Fibroblast of skin of right quadriceps (primary cell): ENCODE measurements around the gene COPS9.

ENCODE experiments used
- DNase-seq: peaks from one replicate; pipeline ENCODE4 v3.0.0-alpha.2; 2013

COPS9 gene

GRCh38 chr2:240106765-240107476 is 29.2 kb downstream of the COPS9 start:
- DNase-seq = no peak

GRCh38 chr2:240105982-240106381 is 30.1 kb downstream of the COPS9 start:
- no peak for DNase-seq

- no peak for DNase-seq
Observed at GRCh38 chr2:240103136-240103535, 33.0 kb downstream of the COPS9 start.

- no peak for DNase-seq
Observed at GRCh38 chr2:240098349-240098748, 37.8 kb downstream of the COPS9 start.

DNA sequence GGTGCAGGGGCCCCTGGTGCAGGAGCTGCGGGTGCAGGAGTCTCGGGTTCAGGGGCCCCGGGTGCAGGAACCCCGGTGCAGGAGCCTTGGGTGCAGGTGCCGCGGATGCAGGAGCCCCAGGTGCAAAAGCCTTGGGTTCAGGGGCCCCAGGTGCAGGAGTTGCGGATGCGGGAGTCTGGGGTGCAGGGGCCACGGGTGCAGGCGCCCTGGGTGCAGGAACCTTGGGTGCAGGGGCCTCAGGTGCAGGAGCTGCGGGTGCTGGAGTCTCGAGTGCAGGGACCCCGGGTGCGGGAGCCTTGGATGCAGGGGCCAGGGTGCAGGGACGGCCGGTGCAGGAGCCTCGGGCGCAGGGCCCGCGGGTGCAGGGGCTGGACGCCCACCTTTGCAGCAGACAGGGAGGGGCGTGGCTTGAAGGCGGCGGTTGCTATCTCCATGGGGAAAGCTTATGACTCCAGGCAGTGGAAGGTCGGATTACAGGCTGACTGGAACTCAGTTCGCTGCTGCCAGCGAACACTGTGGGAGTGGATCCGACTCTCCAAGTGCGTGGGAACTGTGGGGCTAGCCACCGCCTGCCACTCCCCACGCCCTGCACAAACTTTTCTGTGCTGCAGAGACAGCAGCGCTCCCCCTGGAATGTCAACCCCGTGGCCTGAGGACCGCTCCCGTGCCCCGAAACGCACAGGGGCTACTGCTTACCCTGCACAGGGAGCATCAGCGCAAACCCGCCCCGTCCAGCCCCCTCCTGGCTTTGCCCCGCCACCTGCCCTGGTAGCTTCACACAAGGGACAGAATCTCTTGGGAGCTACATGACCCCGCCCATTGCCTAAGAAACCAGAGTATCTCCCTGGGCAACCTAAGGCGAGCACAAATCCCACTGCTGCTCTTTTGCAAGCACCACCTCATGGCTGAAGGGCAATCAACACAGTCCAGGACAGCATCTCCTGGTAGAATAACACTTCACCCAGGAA is 40.3 kb downstream of the COPS9 start:
- no peak for DNase-seq

- DNase-seq = no peak
Observed at GRCh38 chr2:240089306-240089705, 46.8 kb downstream of the COPS9 start.

GRCh38 chr2:240086563-240086962 is 49.5 kb downstream of the COPS9 start:
- DNase-seq = no peak
